Kidney (tissue), 14 donors: ENCODE results near the gene MYBPH. TPM values are rescaled to one million over a fixed set of nuclear protein-coding genes. Genes with fewer than 3 reads are reported as not detected.

Experiments used
- DNase-seq, 5 donors: peaks; one replicate each; pipeline ENCODE4 v3.0.0-alpha.2; 2013 to 2020
- FAIRE-seq: peaks from 2 replicates; lab custom pipeline; 2012; peaks lifted over from hg19 to GRCh38; lab: Jason Lieb, UNC
- H3K27ac ChIP-seq, 2 donors: one replicate each; pipeline ENCODE4 v1.7.0; 2013; ENCODE audit warnings: low read depth in 2 of 2, low read length in 2 of 2, inconsistent platforms in 1 of 2
- H3K27me3 ChIP-seq: one replicate; pipeline ENCODE4 v1.7.1; 2013; ENCODE audit warnings: low read length, inconsistent platforms; ENCODE audit not compliant: control insufficient read depth, insufficient read depth
- H3K36me3 ChIP-seq, 3 donors: one replicate each; pipeline versions ENCODE4 v1.7.0 to v1.7.1; 2013; ENCODE audit warnings: low read length in 3 of 3, control low read depth in 1 of 3, inconsistent platforms in 1 of 3; ENCODE audit not compliant: insufficient read depth in 3 of 3, control insufficient read depth in 2 of 3
- H3K4me1 ChIP-seq, 3 donors: one replicate each; pipeline versions ENCODE4 v1.7.0 to v1.7.1; 2013; ENCODE audit warnings: low read length in 3 of 3, inconsistent platforms in 1 of 3, low read depth in 1 of 3; ENCODE audit not compliant: control insufficient read depth in 2 of 3, insufficient read depth in 2 of 3
- H3K4me3 ChIP-seq, 3 donors: one replicate each; pipeline versions ENCODE4 v1.7.0 to v1.8.1; 2013; ENCODE audit warnings: low read length in 3 of 3, control low read depth in 1 of 3, inconsistent platforms in 1 of 3
- H3K9ac ChIP-seq, 3 donors: one replicate each; pipeline versions ENCODE4 v1.7.0 to v1.7.1; 2013; ENCODE audit warnings: low read length in 3 of 3, control low read depth in 1 of 3, inconsistent platforms in 1 of 3
- H3K9me3 ChIP-seq, 3 donors: one replicate each; pipeline versions ENCODE4 v1.7.0 to v1.7.1; 2013; ENCODE audit warnings: low read length in 3 of 3, control low read depth in 1 of 3, inconsistent platforms in 1 of 3; ENCODE audit not compliant: control insufficient read depth in 2 of 3, insufficient read depth in 1 of 3
- intact Hi-C: fragments of 100-400 bp; cut with DNase I; formaldehyde crosslinking; loops from one replicate; pipeline ENCODE4 v1.11.1; 2022
- polyA plus RNA-seq: library from polyadenylated mRNA; stranded (reverse); fragments of 350-450 nt; fragmentation: Illumina TruSeq; extraction: RNeasy Lipid Tissue Mini Kit (QIAGEN cat#74804); gene quantifications from one replicate; pipeline ENCODE4 v1.2.3, GENCODE V29; 2014; ENCODE audit warnings: low read depth, low replicate concordance; ENCODE audit not compliant: insufficient read depth
- total RNA-seq: library from RNA; stranded (reverse); fragmentation: NEBNext Ultra II Directional; extraction: Animal tissue kit (Norgen Biotek cat#: 25700); gene quantifications from one replicate; pipeline ENCODE4 v1.2.1, GENCODE V29; 2021
- TF ChIP-seq, protein P1 (sequence below): IDR thresholded peaks from 3 replicates; pipeline ENCODE4 v1.5.1; 2012; ENCODE audit warnings: mild to moderate bottlenecking, moderate library complexity, borderline replicate concordance; ENCODE audit not compliant: insufficient read depth; ENCODE audit errors: extremely low read depth
- donor health status: control.
- donor health status: control.
- donor health status: control.
- donor health status: control.
- donor health status: control.
- donor health status: DM: yes; HTN: yes; CAD: no.
- donor health status: Normal renal cell carcinoma (clear cell type).

MYBPH gene
- total and polyA plus RNA-seq, 2 donors from 2014 or later, result 2.3 TPM; not detected in 1

DNA sequence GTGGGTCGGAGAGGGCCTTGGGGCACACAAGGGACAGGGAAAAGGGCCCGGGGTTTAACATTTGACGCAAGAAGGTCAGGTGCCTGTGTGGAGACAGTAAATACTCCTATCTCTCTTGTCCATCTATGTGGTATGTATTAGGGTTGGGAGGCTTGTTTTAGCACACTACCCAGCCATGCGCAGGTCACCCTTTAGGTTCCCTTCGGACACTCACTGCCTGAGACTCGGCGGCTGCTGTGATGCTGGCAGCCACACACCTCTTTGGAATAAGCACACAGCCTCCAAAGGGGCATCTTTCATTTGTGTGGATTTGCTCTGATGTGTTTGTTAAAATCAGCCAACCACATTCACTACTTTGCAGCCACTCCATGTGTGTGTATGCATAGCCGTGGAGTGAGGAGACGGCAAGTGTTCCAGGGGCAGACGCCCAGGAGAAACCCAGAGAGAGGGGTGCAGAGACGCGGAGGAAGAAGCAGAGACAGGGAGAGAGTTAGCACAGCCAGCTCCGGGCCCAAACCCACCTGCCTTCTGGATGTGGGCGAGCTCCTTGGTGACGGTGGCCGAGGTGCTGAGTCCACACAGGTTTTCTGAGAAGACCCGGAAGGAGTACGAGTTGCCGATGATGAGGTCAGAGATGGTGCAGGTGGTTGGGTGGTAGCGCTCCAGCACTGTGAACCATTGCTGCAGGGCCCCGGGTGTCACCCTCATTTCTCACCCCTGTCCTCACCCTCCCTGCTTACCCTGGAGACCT lies 5.7 kb downstream of the MYBPH start:
- FAIRE-seq (no peak), DNase-seq (peak in 1 of 5 donors; percentile 49)
- no peaks in the 10 kb centered on the region for H3K9me3 ChIP-seq
- H3K27me3 ChIP-seq, result no peaks in the 10 kb centered on the region
- no peak overlapping the region for H3K4me3 ChIP-seq
- H3K27ac ChIP-seq, result no peak overlapping the region
- peaks cover 0 to 5% (median 0%) of the 10 kb centered on the region in 3 donors for H3K4me1 ChIP-seq
- intact Hi-C loops, result no loop called here
- TF ChIP-seq, protein P1, sequence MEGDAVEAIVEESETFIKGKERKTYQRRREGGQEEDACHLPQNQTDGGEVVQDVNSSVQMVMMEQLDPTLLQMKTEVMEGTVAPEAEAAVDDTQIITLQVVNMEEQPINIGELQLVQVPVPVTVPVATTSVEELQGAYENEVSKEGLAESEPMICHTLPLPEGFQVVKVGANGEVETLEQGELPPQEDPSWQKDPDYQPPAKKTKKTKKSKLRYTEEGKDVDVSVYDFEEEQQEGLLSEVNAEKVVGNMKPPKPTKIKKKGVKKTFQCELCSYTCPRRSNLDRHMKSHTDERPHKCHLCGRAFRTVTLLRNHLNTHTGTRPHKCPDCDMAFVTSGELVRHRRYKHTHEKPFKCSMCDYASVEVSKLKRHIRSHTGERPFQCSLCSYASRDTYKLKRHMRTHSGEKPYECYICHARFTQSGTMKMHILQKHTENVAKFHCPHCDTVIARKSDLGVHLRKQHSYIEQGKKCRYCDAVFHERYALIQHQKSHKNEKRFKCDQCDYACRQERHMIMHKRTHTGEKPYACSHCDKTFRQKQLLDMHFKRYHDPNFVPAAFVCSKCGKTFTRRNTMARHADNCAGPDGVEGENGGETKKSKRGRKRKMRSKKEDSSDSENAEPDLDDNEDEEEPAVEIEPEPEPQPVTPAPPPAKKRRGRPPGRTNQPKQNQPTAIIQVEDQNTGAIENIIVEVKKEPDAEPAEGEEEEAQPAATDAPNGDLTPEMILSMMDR, result no peak
- H3K36me3 ChIP-seq, result no peaks in the 10 kb centered on the region
- no peak overlapping the region for H3K9ac ChIP-seq

- intact Hi-C loops, result no loop called here
- TF ChIP-seq, protein P1, result no peak
- H3K27ac ChIP-seq, result no peak overlapping the region
- H3K36me3 ChIP-seq, result no peaks in the 10 kb centered on the region
- H3K27me3 ChIP-seq, result no peaks in the 10 kb centered on the region
- FAIRE-seq, result no peak
- no peak overlapping the region for H3K9ac ChIP-seq
- peaks cover 0 to 5% (median 0%) of the 10 kb centered on the region in 3 donors for H3K4me1 ChIP-seq
- peak in 1 of 5 donors; percentile 39 for DNase-seq
- H3K4me3 ChIP-seq, result no peak overlapping the region
- H3K9me3 ChIP-seq, result no peaks in the 10 kb centered on the region
These were observed 6.6 kb downstream of the MYBPH start for GRCh38 chr1:203168991-203169390.

- TF ChIP-seq, protein P1, result no peak
- no peaks in the 10 kb centered on the region for H3K27me3 ChIP-seq
- no peaks in the 10 kb centered on the region for H3K9me3 ChIP-seq
- H3K27ac ChIP-seq, result no peak overlapping the region
- FAIRE-seq (no peak), DNase-seq (peak in 2 of 5 donors; percentile 27 to 32)
- H3K4me3 ChIP-seq, result no peak overlapping the region
- H3K36me3 ChIP-seq, result no peaks in the 10 kb centered on the region
- peaks cover 0 to 5% (median 0%) of the 10 kb centered on the region in 3 donors for H3K4me1 ChIP-seq
- intact Hi-C loops, result no loop called here
- H3K9ac ChIP-seq, result no peak overlapping the region
These were observed 7.3 kb downstream of the MYBPH start for GRCh38 chr1:203168256-203168786.
